Measurements from ENCODE around the gene PLA2G4D.

DNA sequence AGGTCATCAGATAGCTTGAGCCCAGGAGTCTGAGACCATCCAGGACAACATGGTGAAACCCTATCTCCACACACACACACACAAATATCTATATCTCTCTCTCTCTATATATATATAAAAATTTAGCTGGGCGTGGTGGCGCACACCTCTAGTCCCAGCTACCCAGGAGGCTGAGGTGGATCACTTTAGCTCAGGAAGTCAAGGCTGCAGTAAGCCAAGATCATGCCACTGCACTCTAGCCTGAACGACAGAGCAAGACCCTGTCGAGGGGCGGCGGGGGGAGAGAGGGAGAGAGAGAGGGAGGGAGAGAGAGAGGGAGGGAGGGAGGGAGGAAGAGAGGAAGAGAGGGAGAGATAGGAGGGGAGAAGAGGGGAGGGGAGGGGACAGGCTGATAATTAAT lies 34.1 kb upstream of the PLA2G4D start:
- TF ChIP-seq, protein P1, sequence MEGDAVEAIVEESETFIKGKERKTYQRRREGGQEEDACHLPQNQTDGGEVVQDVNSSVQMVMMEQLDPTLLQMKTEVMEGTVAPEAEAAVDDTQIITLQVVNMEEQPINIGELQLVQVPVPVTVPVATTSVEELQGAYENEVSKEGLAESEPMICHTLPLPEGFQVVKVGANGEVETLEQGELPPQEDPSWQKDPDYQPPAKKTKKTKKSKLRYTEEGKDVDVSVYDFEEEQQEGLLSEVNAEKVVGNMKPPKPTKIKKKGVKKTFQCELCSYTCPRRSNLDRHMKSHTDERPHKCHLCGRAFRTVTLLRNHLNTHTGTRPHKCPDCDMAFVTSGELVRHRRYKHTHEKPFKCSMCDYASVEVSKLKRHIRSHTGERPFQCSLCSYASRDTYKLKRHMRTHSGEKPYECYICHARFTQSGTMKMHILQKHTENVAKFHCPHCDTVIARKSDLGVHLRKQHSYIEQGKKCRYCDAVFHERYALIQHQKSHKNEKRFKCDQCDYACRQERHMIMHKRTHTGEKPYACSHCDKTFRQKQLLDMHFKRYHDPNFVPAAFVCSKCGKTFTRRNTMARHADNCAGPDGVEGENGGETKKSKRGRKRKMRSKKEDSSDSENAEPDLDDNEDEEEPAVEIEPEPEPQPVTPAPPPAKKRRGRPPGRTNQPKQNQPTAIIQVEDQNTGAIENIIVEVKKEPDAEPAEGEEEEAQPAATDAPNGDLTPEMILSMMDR (IDR thresholded peaks at IDR 0.05): no peak
- TF ChIP-seq POLR2AphosphoS5 (IDR thresholded peaks at IDR 0.05; ENCODE audit: low read depth, low read length): no peak
- no peak for TF ChIP-seq SIN3A (IDR thresholded peaks at IDR 0.05; ENCODE audit: borderline replicate concordance, insufficient read depth, low read depth, low read length)
- TF ChIP-seq, protein P2, sequence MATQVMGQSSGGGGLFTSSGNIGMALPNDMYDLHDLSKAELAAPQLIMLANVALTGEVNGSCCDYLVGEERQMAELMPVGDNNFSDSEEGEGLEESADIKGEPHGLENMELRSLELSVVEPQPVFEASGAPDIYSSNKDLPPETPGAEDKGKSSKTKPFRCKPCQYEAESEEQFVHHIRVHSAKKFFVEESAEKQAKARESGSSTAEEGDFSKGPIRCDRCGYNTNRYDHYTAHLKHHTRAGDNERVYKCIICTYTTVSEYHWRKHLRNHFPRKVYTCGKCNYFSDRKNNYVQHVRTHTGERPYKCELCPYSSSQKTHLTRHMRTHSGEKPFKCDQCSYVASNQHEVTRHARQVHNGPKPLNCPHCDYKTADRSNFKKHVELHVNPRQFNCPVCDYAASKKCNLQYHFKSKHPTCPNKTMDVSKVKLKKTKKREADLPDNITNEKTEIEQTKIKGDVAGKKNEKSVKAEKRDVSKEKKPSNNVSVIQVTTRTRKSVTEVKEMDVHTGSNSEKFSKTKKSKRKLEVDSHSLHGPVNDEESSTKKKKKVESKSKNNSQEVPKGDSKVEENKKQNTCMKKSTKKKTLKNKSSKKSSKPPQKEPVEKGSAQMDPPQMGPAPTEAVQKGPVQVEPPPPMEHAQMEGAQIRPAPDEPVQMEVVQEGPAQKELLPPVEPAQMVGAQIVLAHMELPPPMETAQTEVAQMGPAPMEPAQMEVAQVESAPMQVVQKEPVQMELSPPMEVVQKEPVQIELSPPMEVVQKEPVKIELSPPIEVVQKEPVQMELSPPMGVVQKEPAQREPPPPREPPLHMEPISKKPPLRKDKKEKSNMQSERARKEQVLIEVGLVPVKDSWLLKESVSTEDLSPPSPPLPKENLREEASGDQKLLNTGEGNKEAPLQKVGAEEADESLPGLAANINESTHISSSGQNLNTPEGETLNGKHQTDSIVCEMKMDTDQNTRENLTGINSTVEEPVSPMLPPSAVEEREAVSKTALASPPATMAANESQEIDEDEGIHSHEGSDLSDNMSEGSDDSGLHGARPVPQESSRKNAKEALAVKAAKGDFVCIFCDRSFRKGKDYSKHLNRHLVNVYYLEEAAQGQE (IDR thresholded peaks at IDR 0.05; ENCODE audit: insufficient read depth in 1 of 2, low read depth in 2 of 2, low read length in 1 of 2): no peak
- no peak for TF ChIP-seq TCF7L2 (IDR thresholded peaks at IDR 0.05; ENCODE audit: low read depth, low read length)
